Endodermal cell (in vitro differentiated cells): ENCODE measurements around the gene NIF3L1. TPM values are rescaled to one million over a fixed set of nuclear protein-coding genes. Genes with fewer than 3 reads are reported as not detected.

ENCODE experiments used
- DNase-seq: peaks from one replicate; pipeline ENCODE4 v3.0.0-alpha.2; 2017
- H3K27ac ChIP-seq: 2 replicates; pipeline ENCODE4 v1.5.1; 2013; ENCODE audit warnings: mild to moderate bottlenecking, low read depth, low read length, moderate library complexity
- H3K27me3 ChIP-seq: 2 replicates; pipeline ENCODE4 v1.6.1; 2013; ENCODE audit warnings: mild to moderate bottlenecking, low read length, moderate library complexity; ENCODE audit not compliant: insufficient read depth, control insufficient read depth, poor library complexity, severe bottlenecking
- H3K36me3 ChIP-seq: 2 replicates; pipeline ENCODE4 v1.7.0; 2013; ENCODE audit warnings: mild to moderate bottlenecking, low read length, moderate library complexity; ENCODE audit not compliant: control insufficient read depth, insufficient read depth
- H3K4me1 ChIP-seq: one replicate; pipeline ENCODE4 v1.7.0; 2013; ENCODE audit warnings: low read length; ENCODE audit not compliant: control insufficient read depth, insufficient read depth
- H3K4me3 ChIP-seq: 2 replicates; pipeline ENCODE4 v1.5.1; 2013; ENCODE audit warnings: mild to moderate bottlenecking, low read length, moderate library complexity
- H3K9ac ChIP-seq: 2 replicates; pipeline ENCODE4 v1.6.1; 2013; ENCODE audit warnings: mild to moderate bottlenecking, low read length, moderate library complexity; ENCODE audit not compliant: poor library complexity, severe bottlenecking; ENCODE audit errors: extremely low read depth
- H3K9me3 ChIP-seq: 2 replicates; pipeline ENCODE4 v1.6.1; 2013; ENCODE audit warnings: mild to moderate bottlenecking, low read length, moderate library complexity; ENCODE audit not compliant: control insufficient read depth
- H3K27ac Mint-ChIP-seq: 2 replicates; pipeline ENCODE4 v1.8.0; 2020; ENCODE audit warnings: mixed read lengths
- H3K27me3 Mint-ChIP-seq: 2 replicates; pipeline ENCODE4 v1.8.0; 2021; ENCODE audit warnings: mild to moderate bottlenecking, mixed read lengths; ENCODE audit not compliant: insufficient read depth
- H3K36me3 Mint-ChIP-seq: 2 replicates; pipeline ENCODE4 v1.8.0; 2020; ENCODE audit warnings: low read depth, mixed read lengths
- H3K4me1 Mint-ChIP-seq: 2 replicates; pipeline ENCODE4 v1.8.0; 2020; ENCODE audit warnings: mixed read lengths
- H3K4me3 Mint-ChIP-seq: 2 replicates; pipeline ENCODE4 v1.8.0; 2020; ENCODE audit warnings: mild to moderate bottlenecking, moderate library complexity, mixed read lengths
- H3K9me3 Mint-ChIP-seq: 2 replicates; pipeline ENCODE4 v1.8.0; 2020; ENCODE audit warnings: mild to moderate bottlenecking, mixed read lengths
- CTCF ChIP-seq: fragments of 200-600 bp; sonication (generic); conservative IDR thresholded peaks from 2 replicates; pipeline ENCODE4 v1.5.0; 2021; ENCODE audit warnings: antibody characterized with exemption, mild to moderate bottlenecking
- WGBS, 2 experiments: methylation state at CpG; one replicate each; pipeline versions ENCODE4 v1.1.5 to v1.1.7; 2013; ENCODE audit warnings: missing lambda C conversion rate in 2 of 2, mixed read lengths in 1 of 2; ENCODE audit not compliant: insufficient coverage in 1 of 2, insufficient read length in 1 of 2; 5-methylcytosine and 5-hydroxymethylcytosine counted together
- total RNA-seq, 2 donors: library from RNA; stranded (reverse); fragmentation: NEBNext Ultra II Directional in 1 of 2; extraction: Animal tissue kit (Norgen Biotek cat#: 25700) in 1 of 2; gene quantifications; 2 replicates in 1 of 2; 3 replicates in 1 of 2; pipeline ENCODE4 v1.2.1, GENCODE V29; 2021

Gene NIF3L1
- total RNA-seq, 2 donors from 2014 or later: 48.0 to 59.4 TPM

GRCh38 chr2:200913654-200914053 is 24.5 kb downstream of the NIF3L1 start:
- no peak overlapping the region for H3K4me3 Mint-ChIP-seq
- no peaks in the 10 kb centered on the region for H3K4me1 ChIP-seq
- no peak overlapping the region for H3K9ac ChIP-seq
- H3K36me3 Mint-ChIP-seq: peaks cover 70% of the 10 kb centered on the region
- no peaks in the 10 kb centered on the region for H3K9me3 Mint-ChIP-seq
- DNase-seq: no peak
- no peaks in the 10 kb centered on the region for H3K9me3 ChIP-seq
- TF ChIP-seq CTCF: no peak
- no peak overlapping the region for H3K27ac ChIP-seq
- H3K36me3 ChIP-seq: peaks cover 89% of the 10 kb centered on the region
- no peak overlapping the region for H3K27ac Mint-ChIP-seq
- no peaks in the 10 kb centered on the region for H3K27me3 ChIP-seq
- H3K4me3 ChIP-seq: no peak overlapping the region
- no peaks in the 10 kb centered on the region for H3K27me3 Mint-ChIP-seq
- H3K4me1 Mint-ChIP-seq: no peaks in the 10 kb centered on the region

GRCh38 chr2:200922439-200922838 is 33.3 kb downstream of the NIF3L1 start:
- DNase-seq: no peak
- H3K4me3 ChIP-seq: no peak overlapping the region
- H3K4me1 ChIP-seq: no peaks in the 10 kb centered on the region
- peaks cover 65% of the 10 kb centered on the region for H3K36me3 Mint-ChIP-seq
- H3K9me3 Mint-ChIP-seq: no peaks in the 10 kb centered on the region
- no peak overlapping the region for H3K27ac ChIP-seq
- H3K4me1 Mint-ChIP-seq: no peaks in the 10 kb centered on the region
- no peak overlapping the region for H3K27ac Mint-ChIP-seq
- no peak overlapping the region for H3K4me3 Mint-ChIP-seq
- no peaks in the 10 kb centered on the region for H3K9me3 ChIP-seq
- H3K9ac ChIP-seq: no peak overlapping the region
- no peaks in the 10 kb centered on the region for H3K27me3 ChIP-seq
- no peaks in the 10 kb centered on the region for H3K27me3 Mint-ChIP-seq
- TF ChIP-seq CTCF: no peak
- H3K36me3 ChIP-seq: peaks cover 84% of the 10 kb centered on the region
- 97 to 98% methylated on average over 4 to 6 of the region's 6 CpGs for WGBS, 2 experiments

GRCh38 chr2:200929334-200930249 is 40.4 kb downstream of the NIF3L1 start:
- no peak for DNase-seq
- H3K9me3 Mint-ChIP-seq: no peaks in the 10 kb centered on the region
- Histone ChIP-seq H3K4me3 (no peak overlapping the region), H3K4me1 (no peaks in the 10 kb centered on the region), H3K27ac (no peak overlapping the region), H3K36me3 (peaks cover 82% of the 10 kb centered on the region), H3K9me3 (no peaks in the 10 kb centered on the region), H3K9ac (no peak overlapping the region), H3K27me3 (no peaks in the 10 kb centered on the region)
- peaks cover 52% of the 10 kb centered on the region for H3K36me3 Mint-ChIP-seq
- H3K27me3 Mint-ChIP-seq: no peaks in the 10 kb centered on the region
- no peaks in the 10 kb centered on the region for H3K4me1 Mint-ChIP-seq
- H3K4me3 Mint-ChIP-seq: no peak overlapping the region
- TF ChIP-seq CTCF: no peak
- WGBS, 2 experiments: 96 to 100% methylated on average over 2 of the region's 2 CpGs
- H3K27ac Mint-ChIP-seq: no peak overlapping the region
